KOPT-K1 (cell line): ENCODE measurements around the gene MEX3C.

Source experiments
- H3K27ac ChIP-seq: fragments of 200-600 bp; sonication (generic); 2 replicates; pipeline ENCODE4 v1.5.1; 2016; ENCODE audit warnings: antibody characterized with exemption, mild to moderate bottlenecking, low read depth, low read length; ENCODE audit not compliant: poor library complexity, severe bottlenecking
- H3K36me3 ChIP-seq: fragments of 200-600 bp; sonication (generic); 2 replicates; pipeline ENCODE4 v1.5.1; 2017; ENCODE audit warnings: antibody characterized with exemption, mild to moderate bottlenecking, low read length, moderate library complexity; ENCODE audit not compliant: insufficient read depth
- H3K9me3 ChIP-seq: fragments of 200-600 bp; sonication (generic); 2 replicates; pipeline ENCODE4 v1.5.1; 2017; ENCODE audit warnings: antibody characterized with exemption, low read length, mild to moderate bottlenecking; ENCODE audit not compliant: insufficient read depth, poor library complexity, severe bottlenecking

Gene MEX3C

DNA sequence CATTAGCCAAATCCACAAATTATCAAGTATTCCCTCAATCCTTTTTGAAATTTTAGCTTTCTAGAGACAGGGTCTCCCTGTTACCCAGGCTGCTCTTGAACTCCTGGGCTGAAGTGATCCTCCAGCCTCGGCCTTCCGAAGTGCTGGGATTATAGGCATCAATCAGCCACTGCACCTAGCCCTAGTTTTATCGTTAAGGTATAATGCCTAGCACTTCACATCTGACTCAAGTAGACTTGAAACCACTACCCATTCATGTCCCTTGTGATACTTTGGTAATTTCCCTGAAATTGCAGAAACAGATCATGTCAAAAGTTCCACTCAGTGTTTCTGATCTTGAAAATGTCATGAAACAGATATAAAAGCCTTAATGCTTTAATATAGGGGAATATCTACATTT is 26.3 kb downstream of the MEX3C start:
- H3K36me3 ChIP-seq = peaks cover 29% of the 10 kb centered on the region
- no peak overlapping the region for H3K27ac ChIP-seq
- H3K9me3 ChIP-seq = no peaks in the 10 kb centered on the region

GRCh38 chr18:51170664-51171063 is 26.8 kb downstream of the MEX3C start:
- Histone ChIP-seq H3K27ac (no peak overlapping the region), H3K36me3 (peaks cover 23% of the 10 kb centered on the region), H3K9me3 (no peaks in the 10 kb centered on the region)

DNA sequence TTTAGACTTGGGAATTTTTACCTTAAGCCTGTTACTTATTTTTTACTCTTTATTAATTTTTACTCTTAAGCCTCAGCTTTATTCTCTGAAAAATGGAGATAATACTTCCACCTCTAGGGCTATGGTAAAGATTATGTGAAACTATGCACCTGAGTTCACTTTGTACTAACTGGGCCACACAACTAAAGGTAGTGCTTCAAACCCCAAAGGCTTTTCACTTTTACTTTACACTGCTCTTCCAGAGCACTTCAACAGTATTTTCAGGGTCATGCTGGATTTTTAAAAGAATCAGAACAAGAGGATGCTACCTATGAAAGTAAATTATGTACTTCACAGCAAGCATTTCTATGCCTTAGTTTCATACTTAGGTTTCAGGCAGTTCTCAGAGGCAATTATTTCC is 27.8 kb downstream of the MEX3C start:
- no peaks in the 10 kb centered on the region for H3K9me3 ChIP-seq
- no peak overlapping the region for H3K27ac ChIP-seq

GRCh38 chr18:51168960-51169662 is 28.4 kb downstream of the MEX3C start:
- peaks cover 12% of the 10 kb centered on the region; the same call in 1 of the 2 replicates for H3K36me3 ChIP-seq

More for the DNA sequence above, 27.8 kb downstream of the MEX3C start:
- peaks cover 14% of the 10 kb centered on the region; the same call in 1 of the 2 replicates for H3K36me3 ChIP-seq

DNA sequence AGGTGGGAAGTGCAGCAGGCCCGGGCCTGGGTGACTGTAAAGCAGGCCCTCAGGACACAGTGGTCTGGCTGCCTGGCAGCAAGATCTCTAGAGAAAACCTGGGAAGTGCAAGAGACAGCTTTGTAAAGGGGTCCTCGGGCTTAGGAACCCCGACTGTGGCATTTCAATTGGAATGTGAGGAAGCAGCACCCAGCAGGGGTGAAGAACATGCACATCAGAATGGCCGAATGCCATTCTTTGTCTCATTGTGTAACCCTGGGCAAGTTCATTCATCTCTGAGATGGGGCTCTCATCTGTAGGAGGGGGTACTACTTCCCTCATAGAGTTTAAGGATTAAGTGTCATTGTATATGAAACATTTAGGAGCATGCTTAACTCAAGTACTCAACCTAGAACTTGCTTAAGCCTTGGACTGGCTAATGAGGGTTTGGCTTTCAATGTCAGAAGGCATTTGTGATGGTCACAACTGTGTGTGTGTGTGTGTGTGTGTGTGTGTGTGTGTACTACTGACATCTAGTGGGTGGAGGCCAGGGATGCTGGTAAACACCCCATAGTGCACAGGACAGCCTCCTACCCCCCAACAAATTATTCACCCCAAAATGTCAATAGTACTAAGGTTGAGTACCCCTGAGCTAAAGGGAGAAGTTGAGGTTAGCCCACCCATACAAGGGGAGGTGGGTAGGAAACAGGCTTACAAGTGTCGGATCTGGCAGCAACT is 29.3 kb downstream of the MEX3C start:
- Histone ChIP-seq H3K36me3 (0 out of 2 replicates have a peak, but pooled peaks cover 4% of the 10 kb centered on the region), H3K27ac (no peak overlapping the region), H3K9me3 (no peaks in the 10 kb centered on the region)

More at GRCh38 chr18:51168960-51169662, 28.4 kb downstream of the MEX3C start:
- H3K27ac ChIP-seq = no peak overlapping the region
- H3K9me3 ChIP-seq = no peaks in the 10 kb centered on the region

- Histone ChIP-seq H3K36me3 (no peaks in the 10 kb centered on the region), H3K9me3 (no peaks in the 10 kb centered on the region), H3K27ac (no peak overlapping the region)
These were observed 32.2 kb downstream of the MEX3C start for GRCh38 chr18:51165296-51165695.

- no peaks in the 10 kb centered on the region for H3K36me3 ChIP-seq
- H3K9me3 ChIP-seq = no peaks in the 10 kb centered on the region
- H3K27ac ChIP-seq = no peak overlapping the region
These were observed 32.7 kb downstream of the MEX3C start for GRCh38 chr18:51164761-51165281.

DNA sequence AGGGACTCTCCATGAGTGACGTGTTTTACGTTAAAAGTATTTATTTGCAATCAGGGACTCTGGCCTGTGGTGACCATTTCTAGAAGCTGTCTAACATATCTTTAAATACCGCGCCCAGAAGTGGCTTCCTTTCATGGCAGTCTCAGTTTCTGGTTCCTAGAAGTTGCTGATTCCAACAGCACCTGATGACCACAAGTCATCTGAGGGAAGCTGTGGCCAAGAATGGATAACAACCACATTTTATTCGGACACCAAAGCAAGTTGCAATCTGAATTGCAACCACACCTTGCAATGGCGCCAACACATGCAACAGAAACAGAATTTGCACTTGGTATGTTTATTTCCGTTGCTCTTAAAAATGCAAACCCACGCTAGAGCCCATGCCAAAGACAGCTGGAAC is 33.1 kb downstream of the MEX3C start:
- H3K36me3 ChIP-seq = no peaks in the 10 kb centered on the region
- no peaks in the 10 kb centered on the region for H3K9me3 ChIP-seq
- H3K27ac ChIP-seq = no peak overlapping the region

DNA sequence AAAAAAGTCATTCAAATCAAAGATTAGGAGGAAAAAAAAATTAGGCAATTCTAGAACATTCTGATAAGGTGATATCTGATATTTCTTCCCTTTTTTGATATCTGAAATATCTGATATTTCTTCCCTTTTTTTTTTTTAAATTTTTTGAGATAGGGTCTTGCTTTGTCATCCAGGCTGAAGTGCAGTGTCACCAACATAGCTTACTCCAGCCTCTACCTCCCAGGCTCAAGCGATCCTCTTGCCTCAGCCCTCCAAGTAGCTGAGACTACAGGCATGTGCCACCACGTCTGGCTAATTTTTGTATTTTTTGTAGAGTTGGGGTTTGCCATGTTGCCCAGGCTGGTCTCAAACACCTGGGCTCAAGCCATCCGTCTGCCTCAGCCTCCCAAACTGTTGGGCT is 33.9 kb downstream of the MEX3C start:
- Histone ChIP-seq H3K9me3 (no peaks in the 10 kb centered on the region), H3K27ac (no peak overlapping the region), H3K36me3 (no peaks in the 10 kb centered on the region)

- H3K27ac ChIP-seq = no peak overlapping the region
- H3K9me3 ChIP-seq = no peaks in the 10 kb centered on the region
- no peaks in the 10 kb centered on the region for H3K36me3 ChIP-seq
These were observed 34.9 kb downstream of the MEX3C start for GRCh38 chr18:51162617-51163016.

GRCh38 chr18:51160646-51161045 is 36.8 kb downstream of the MEX3C start:
- no peak overlapping the region for H3K27ac ChIP-seq
- no peaks in the 10 kb centered on the region for H3K9me3 ChIP-seq
- no peaks in the 10 kb centered on the region for H3K36me3 ChIP-seq

DNA sequence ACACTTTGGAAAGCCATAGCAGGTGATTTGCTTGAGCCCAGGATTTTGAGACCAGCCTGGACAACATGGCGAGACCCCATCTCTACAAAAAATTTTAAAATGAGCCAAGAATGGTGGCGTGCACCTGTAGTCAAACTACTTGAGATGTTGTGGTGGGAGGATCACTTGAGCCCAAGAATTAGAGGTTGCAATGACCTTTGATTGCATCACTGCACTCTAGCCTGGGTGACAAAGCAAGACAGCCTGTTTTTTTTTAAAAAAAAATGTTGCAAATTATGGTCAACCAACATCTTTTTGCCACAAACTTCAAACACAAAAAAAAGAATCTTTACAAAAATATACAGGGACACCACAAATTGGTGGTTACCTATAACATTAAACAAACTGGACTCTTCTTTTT is 40.3 kb downstream of the MEX3C start:
- H3K9me3 ChIP-seq = no peaks in the 10 kb centered on the region
- no peaks in the 10 kb centered on the region for H3K36me3 ChIP-seq
- no peak overlapping the region for H3K27ac ChIP-seq

DNA sequence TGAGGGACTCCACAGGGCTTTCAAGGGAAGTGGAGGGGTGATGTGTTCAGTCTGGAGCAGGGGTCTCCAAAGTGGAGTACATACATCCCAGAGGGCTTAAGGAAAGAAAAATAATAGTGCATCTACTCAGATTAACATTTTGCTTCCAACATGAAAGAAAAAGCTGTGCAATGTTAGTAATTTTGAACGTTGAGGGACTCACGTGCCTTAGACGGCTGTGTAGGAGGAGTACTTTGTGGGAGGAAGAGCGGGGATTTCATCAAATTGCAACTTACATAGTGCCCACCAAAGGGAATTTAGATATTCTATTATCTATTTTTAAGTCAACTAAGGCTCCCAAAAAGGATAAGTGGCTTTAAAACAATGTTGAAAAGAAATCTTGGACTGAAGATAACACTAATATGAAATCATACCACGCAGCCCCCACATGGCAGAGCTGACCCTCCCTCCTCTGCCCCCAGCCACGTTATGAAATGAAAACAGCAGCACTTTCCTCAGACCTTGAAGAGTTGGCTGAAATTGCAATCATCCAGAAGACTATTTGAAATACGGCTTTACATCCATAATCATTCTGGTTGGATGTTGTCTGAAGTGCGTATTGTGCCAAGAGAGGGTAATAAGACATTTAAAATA is 42.9 kb downstream of the MEX3C start:
- peak overlapping the region; percentile 79 for H3K27ac ChIP-seq

DNA sequence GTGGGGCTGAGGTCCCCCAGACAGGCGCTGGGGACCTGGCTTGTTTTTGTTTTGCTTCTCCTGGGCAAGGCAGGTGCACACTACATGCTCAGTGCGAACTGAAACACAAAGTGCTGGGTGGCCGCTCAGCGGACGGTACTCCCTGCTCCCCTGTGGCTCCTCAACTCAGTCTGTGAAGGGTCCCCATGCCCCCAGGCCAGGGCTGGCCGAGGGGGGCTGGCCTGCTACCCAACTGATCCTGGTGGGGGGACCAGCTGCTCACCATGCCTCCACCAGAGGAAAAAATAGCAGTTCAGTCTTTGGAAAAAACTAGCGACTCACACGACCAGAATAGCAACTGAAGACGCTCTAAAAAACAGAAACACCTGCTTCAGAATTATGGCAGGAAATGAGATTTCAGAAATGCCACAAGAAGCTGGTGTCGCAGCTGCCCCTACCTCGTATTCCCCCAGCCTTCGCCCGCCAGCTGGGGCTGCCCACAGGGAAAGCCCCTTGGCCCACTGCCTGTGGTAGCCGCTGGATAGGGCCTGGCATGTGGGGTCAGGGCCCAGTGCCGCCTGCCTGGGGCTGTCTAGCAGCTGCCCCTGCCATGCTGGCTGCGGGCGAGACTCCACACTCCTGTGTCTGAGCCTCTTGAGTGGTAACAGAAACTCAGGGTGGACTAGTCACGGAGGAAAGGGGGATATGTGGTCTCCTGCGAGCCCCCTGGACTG is 43.7 kb downstream of the MEX3C start:
- no peaks in the 10 kb centered on the region for H3K9me3 ChIP-seq
- H3K36me3 ChIP-seq = no peaks in the 10 kb centered on the region
- peak overlapping the region; percentile 79 for H3K27ac ChIP-seq

More for the DNA sequence above, 42.9 kb downstream of the MEX3C start:
- Histone ChIP-seq H3K9me3 (no peaks in the 10 kb centered on the region), H3K36me3 (no peaks in the 10 kb centered on the region)
